ENCODE data around the gene FLYWCH1. TPM values are rescaled to one million over a fixed set of nuclear protein-coding genes. Genes with fewer than 3 reads are reported as not detected.

Gene FLYWCH1
- total and polyA plus RNA-seq, 10 of the 15 experiments (the other 5 are each of a cell fraction or from before 2014, with no cell fraction given), result 0.47 to 33.8 (median 11.2) TPM

DNA sequence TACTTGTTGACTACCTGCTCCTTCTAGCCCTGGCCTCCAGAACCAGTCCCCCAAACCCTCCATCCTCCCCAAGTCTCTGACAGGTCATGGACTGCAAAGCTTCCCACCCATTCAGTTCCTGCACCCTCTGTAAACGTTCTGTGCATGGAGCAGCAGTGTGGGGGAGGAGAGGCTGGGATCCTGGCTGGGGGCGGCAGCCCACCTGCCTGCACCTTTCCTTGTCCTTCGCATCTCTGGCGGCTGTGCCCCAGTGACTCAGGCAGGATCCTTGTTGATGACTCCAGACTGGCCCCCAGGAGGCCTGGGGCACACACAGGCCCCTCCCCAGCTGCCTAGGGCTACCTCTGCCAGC is 70.1 kb downstream of the FLYWCH1 start:
- intact Hi-C loops (cut with micrococcal nuclease; ENCODE audit: unreplicated experiment), result loop anchor here (5.0 kb wide), 2 partner anchors 55 to 75 kb away; no protein-coding TSS in a partner anchor
- no peak overlapping the region for H3K4me2 ChIP-seq (ENCODE audit: control insufficient read depth, insufficient read depth)
- no peak overlapping the region for H3K27ac ChIP-seq (ENCODE audit: control insufficient read depth, insufficient read depth)

More for the DNA sequence above, 70.1 kb downstream of the FLYWCH1 start:
- SMC1A ChIA-PET (ENCODE audit: uncharacterized antibody, unreplicated experiment), result interaction anchor here (0.5 kb wide), 1 partner anchor 71 kb away, joined by 4 read pairs; no protein-coding TSS in a partner anchor
- in situ Hi-C loops (cut with MboI), result no loop called here
- Histone ChIP-seq H3K4me3 (no peak overlapping the region), H3K36me3 (ENCODE audit: control insufficient read depth in 2 of 2, insufficient read depth in 2 of 2, low read length in 1 of 2) (peaks cover 0 to 1% of the 10 kb centered on the region in 2 experiments; a peak in 1 of 4 replicates), H3K9ac (ENCODE audit: control insufficient read depth, insufficient read depth, low read length) (no peak overlapping the region), H4K20me1 (ENCODE audit: control insufficient read depth, insufficient read depth) (no peaks in the 10 kb centered on the region), H3K79me2 (ENCODE audit: control insufficient read depth, insufficient read depth, low read length) (peaks cover 11% of the 10 kb centered on the region), H2AFZ (ENCODE audit: control insufficient read depth, low read depth, low read length) (no peak overlapping the region), H3K4me1 (ENCODE audit: control insufficient read depth, insufficient read depth, low read length) (peaks cover 7% of the 10 kb centered on the region), H3K27me3 (replicated peaks in 1 of 2; ENCODE audit: control insufficient read depth in 2 of 2, insufficient read depth in 2 of 2, low read length in 1 of 2) (no peaks in the 10 kb centered on the region), H3K9me3 (replicated peaks; ENCODE audit: control insufficient read depth, insufficient read depth, low read length) (no peaks in the 10 kb centered on the region)
- POLR2A ChIA-PET, result interaction anchor here (2.9 kb wide), 1 partner anchor 12 kb away, joined by 18 read pairs; the partner anchor contains the start of gene PAQR4
- TF ChIP-seq, protein P1, sequence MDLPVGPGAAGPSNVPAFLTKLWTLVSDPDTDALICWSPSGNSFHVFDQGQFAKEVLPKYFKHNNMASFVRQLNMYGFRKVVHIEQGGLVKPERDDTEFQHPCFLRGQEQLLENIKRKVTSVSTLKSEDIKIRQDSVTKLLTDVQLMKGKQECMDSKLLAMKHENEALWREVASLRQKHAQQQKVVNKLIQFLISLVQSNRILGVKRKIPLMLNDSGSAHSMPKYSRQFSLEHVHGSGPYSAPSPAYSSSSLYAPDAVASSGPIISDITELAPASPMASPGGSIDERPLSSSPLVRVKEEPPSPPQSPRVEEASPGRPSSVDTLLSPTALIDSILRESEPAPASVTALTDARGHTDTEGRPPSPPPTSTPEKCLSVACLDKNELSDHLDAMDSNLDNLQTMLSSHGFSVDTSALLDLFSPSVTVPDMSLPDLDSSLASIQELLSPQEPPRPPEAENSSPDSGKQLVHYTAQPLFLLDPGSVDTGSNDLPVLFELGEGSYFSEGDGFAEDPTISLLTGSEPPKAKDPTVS (IDR thresholded peaks at IDR 0.05; ENCODE audit: low read depth, low read length), result no peak
- TF ChIP-seq BHLHE40 (IDR thresholded peaks at IDR 0.05; ENCODE audit: borderline replicate concordance in 1 of 2, low read depth in 2 of 2, low read length in 1 of 2) (no peak), ZNF217 (IDR thresholded peaks at IDR 0.05) (no peak), RUNX3 (IDR thresholded peaks at IDR 0.05; ENCODE audit: low read length) (no peak), JUND (IDR thresholded peaks at IDR 0.05; ENCODE audit: low read depth, low read length) (no peak), HDAC6 (IDR thresholded peaks at IDR 0.05; ENCODE audit: unreplicated experiment) (no peak), FOS (IDR thresholded peaks at IDR 0.05; ENCODE audit: borderline replicate concordance, extremely low read depth, insufficient read length) (no peak), TCF12 (IDR thresholded peaks at IDR 0.05; ENCODE audit: low read depth, low read length) (no peak), SUPT20H (IDR thresholded peaks at IDR 0.05; ENCODE audit: borderline replicate concordance, control insufficient read depth, low read depth, low read length) (no peak), CHD2 (IDR thresholded peaks at IDR 0.05; ENCODE audit: borderline replicate concordance, low read depth, low read length) (no peak), SMARCA5 (IDR thresholded peaks at IDR 0.05) (no peak), POLR2AphosphoS5 (IDR thresholded peaks at IDR 0.05; ENCODE audit: low read length) (no peak), NR2C2 (IDR thresholded peaks at IDR 0.05; ENCODE audit: borderline replicate concordance, control insufficient read depth, insufficient read length, low read depth) (no peak), ZNF384 (IDR thresholded peaks at IDR 0.05; ENCODE audit: borderline replicate concordance, low read depth, low read length) (no peak), KLF5 (IDR thresholded peaks at IDR 0.05; ENCODE audit: partially characterized antibody) (no peak)
- TF ChIP-seq, protein P2, sequence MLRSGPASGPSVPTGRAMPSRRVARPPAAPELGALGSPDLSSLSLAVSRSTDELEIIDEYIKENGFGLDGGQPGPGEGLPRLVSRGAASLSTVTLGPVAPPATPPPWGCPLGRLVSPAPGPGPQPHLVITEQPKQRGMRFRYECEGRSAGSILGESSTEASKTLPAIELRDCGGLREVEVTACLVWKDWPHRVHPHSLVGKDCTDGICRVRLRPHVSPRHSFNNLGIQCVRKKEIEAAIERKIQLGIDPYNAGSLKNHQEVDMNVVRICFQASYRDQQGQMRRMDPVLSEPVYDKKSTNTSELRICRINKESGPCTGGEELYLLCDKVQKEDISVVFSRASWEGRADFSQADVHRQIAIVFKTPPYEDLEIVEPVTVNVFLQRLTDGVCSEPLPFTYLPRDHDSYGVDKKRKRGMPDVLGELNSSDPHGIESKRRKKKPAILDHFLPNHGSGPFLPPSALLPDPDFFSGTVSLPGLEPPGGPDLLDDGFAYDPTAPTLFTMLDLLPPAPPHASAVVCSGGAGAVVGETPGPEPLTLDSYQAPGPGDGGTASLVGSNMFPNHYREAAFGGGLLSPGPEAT (IDR thresholded peaks at IDR 0.05; ENCODE audit: low read depth), result no peak
- TF ChIP-seq, protein P3, sequence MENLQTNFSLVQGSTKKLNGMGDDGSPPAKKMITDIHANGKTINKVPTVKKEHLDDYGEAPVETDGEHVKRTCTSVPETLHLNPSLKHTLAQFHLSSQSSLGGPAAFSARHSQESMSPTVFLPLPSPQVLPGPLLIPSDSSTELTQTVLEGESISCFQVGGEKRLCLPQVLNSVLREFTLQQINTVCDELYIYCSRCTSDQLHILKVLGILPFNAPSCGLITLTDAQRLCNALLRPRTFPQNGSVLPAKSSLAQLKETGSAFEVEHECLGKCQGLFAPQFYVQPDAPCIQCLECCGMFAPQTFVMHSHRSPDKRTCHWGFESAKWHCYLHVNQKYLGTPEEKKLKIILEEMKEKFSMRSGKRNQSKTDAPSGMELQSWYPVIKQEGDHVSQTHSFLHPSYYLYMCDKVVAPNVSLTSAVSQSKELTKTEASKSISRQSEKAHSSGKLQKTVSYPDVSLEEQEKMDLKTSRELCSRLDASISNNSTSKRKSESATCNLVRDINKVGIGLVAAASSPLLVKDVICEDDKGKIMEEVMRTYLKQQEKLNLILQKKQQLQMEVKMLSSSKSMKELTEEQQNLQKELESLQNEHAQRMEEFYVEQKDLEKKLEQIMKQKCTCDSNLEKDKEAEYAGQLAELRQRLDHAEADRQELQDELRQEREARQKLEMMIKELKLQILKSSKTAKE (IDR thresholded peaks at IDR 0.05; ENCODE audit: low read depth, poor library complexity, severe bottlenecking), result no peak
- ATAC-seq (no peak), FAIRE-seq (no peak), DNase-seq (ENCODE audit: low read depth, low spot score) (no peak)
- CTCF ChIA-PET, result interaction anchor here (1.0 to 2.3 kb wide), 6 partner anchors 12 to 99 kb away, joined by 3 to 13 read pairs (median 4); partner anchors contain the start of genes FLYWCH2 and PAQR4
- 75% methylated on average over 4 of the region's 4 CpGs for WGBS (ENCODE audit: insufficient coverage, insufficient replicate concordance, low lambda C conversion rate, missing lambda C conversion rate)
- RAD21 ChIA-PET (ENCODE audit: unreplicated experiment), result interaction anchor here (1.2 to 2.4 kb wide), 2 partner anchors 12 to 55 kb away, joined by 3 to 6 read pairs; partner anchors contain the start of gene PAQR4
- BruUV-seq (replicated peaks), result no TSS peak
